HG03558 (cell line): ENCODE results near the gene HOXC12.

Experiments
- ATAC-seq: cut with Tn5 transposase; IDR thresholded peaks from one replicate; pipeline ENCODE4 v1.9.1; 2021; ENCODE audit warnings: moderate number of reproducible peaks; ENCODE audit not compliant: unreplicated experiment; ENCODE audit errors: extremely low read depth

The HOXC12 gene

DNA sequence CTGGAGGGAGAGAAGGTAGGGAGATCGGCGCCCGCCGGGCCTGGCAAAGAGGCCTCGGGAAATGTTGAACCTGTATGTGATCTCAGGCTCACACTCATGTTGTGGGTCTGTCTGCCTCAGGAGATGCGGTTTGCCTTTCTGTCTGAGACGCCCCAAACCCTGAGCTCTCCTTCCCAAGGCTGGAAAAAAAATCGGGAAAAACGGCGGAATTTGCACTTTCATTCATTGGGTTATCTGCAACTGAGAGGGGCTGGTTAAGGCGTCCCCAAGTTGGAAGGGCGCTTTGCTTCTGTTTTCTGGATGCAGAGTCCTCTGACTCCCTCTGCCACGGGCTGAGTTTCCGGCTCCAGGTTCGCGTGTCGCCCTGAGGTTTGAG lies 40.3 kb downstream of the HOXC12 start:
- ATAC-seq = no peak

DNA sequence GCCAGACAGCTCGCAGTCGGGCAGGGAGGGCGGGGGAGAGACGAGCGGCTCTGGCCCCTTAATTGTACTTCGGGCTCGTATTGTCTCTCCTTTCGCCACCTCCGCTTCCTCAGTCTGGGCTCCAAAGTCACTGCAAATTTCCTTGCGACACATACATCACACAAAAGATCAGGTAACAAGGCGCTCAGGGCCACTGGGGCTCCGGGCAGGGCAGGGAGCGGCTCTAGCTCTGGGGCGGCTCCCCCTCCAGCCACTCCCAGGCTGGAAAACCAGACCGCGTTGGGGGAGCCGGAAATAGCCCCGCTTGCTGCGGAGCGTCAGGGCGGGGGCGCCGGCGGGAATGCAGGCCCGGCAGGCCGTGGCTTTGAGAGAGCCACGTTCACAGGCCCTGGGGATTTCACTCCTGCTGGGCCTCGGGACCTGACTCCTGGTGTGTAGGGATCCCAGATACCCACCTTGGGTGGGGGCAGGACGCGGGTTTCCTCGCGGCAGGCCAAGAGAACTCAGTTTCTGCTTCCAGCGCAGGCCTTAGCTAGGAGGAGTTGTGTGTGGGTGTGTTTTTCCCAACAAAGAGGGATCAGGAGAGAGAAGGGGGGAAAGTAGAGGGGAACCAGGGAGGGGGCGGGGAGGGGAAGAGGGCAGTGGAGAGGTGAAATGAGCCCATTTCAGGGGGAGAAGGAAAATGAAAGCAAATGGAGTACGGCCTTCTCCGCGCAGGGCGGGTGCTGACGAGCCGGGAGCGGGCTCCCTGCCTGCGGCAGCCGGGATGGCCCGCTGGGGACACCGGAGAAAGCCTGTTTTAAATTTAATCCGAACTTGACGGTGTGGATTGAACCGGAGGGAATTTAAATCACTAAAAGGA lies 40.9 kb downstream of the HOXC12 start:
- ATAC-seq = no peak

DNA sequence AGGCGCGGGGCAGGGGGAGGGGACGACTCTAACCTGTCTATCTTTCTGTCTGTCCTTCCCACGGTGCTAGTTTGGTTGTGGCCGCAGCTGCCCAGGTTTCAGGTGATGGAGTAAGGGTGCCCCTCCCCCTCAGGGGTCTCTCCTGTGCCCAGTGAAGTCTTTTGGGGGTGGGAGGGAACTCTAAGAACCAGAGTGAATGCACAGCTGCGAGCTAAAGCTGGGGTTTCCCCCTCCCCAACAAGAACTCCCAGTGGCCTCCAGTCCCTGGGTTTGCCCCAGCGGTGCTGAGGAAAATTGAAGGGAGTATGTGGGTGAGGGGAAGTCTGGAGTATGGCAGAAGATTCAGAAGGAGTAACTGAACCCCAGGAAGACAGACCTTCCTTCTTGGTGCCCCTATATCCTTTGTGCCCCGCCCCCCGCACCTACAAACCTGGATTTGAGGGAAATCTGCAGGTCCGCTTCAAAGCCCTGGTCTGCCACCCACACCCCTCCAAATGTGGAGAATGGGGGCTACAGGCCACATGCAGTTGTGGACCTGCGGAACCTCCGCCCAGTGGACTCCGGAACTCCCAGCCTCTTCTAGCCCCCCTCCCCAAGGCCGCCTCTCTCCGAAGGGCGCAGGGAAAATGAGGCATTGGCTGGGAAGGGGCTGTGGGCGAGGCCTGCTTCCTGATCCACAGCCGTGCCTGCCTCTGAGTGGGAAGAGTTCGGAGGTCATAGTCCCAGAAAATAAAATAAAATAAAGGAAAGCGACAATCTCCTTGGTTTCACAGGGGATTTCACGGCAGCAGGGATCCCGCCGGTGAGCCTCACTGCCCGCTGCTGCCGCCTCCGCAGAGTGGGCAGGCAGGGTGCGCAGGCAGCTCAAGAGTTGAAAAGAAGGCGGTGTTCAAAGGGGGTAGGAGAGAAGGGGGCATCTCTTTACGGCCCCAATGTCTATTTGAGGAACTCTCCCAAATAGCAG lies 41.8 kb downstream of the HOXC12 start:
- ATAC-seq = no peak

DNA sequence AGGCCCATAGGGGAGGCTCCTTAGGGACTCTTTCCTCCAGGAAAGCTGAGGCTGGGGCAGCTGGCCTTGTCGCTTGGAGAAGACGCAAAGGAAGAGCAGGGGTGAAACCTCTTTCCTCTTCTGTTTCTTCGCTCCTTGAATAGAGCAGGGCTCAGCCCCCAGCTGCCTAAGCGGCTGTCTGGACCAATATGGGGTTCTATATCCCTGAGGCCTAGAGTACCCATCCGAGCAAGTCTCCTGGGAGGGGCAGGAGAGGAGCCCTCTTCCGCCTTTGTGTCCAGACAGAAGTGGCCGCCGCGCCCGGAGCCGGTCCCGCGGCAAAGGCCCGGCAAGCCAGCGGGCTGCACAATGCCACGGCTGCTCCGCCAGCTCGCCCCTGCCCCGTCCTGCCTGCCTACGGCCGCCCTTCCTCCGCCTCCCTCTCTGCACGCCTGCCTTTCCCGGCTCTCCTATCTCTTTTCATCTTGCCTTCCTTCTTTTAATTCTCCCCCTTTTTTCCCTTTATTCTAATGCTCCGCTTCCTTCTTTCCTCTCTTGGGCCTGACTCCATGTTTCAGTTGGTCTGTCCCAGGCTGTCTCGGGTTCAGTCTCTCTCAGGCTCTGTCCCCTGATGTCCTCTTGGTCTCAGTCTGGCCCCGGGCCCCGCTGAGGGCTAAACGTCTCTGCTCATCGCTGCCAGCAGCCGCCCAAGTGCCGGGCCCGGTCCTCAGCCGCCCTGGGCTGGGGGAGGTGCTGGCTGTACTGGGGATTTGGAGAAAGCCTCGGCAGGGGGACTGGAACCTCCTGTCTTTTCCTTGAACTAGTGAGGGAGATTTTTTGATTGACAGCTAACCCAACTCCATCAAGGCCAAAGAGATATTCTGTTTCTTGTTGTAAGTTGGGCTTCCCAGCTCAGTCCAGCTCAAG lies 42.8 kb downstream of the HOXC12 start:
- no peak for ATAC-seq

DNA sequence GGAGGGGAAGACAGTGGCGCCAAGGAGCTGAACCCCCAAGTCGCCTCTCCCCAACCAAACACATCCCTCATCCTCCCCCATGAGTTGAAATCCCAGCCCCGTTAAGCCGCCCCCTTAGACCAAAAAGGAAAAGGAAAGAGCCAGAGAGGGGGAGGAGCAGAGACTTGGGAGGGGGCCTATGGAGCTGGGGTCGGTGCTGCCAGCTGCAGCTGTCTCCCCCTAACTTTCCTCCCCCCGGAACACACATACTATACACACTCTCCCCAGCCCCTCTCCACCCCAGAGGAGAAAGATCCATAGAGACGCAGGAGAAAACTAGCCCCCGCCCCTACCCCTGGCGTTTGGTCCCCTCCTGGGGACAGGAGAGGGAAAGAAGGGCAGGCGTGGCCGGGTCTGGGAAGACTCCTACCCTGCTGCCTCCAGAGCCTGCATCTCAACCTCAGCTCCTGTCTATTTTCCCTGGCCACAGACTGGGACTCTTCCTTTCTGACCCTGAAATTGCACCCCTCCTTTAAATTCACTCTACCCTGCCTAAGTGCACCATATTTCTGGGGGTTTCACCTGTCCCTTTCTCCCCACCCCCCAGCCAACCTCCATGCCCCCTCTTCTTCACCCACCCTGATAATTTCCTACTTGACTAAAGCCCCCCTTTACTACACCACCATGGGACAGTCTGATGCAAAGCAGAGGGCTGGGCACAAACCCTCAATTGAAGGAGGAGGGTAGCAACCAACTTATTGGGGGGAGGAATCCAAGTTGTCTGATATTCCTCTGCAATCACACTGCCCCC lies 43.6 kb downstream of the HOXC12 start:
- ATAC-seq = no peak

DNA sequence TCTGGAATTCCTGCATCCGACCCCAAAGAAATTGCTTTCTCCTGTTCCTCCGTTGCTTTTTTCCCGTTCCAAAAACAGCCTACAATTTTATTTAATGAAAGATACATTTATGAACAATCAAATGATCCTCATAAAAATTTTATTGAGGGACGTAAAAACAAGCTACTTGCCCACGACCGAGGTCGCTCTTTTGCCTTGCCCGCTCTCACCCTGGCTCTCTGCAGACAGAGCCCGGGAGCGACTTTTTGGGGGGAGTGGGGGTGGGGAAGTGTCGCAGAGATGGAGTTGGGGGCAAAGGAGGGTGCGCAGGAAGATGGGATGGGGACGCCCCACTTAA lies 44.2 kb downstream of the HOXC12 start:
- ATAC-seq = no peak

DNA sequence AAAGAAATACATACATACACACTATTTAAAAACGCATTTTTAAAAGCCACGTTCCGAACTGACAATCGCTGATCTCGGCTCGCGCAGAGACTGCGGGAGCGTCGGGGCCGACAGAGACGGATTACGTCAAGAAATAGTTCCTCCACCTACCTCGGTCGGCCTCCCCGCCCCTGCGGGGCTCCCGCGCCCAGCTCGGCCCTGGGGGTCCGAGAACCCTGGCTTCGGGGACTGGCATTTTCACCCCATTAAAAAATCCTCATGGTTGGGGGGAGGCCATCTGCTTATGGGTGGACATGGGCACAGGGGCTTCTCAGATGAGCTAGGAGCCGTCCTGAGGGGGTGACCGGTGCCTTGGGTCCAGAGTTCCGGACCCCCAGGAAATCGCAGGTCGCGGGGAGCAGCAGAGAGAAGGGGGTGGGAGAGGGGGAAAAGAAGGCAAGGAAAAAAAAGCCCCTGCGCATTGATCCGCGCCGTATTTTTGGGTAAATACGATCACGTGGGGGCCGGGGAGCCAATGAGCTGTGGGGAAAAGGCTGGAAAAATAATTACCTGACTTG lies 44.9 kb downstream of the HOXC12 start:
- ATAC-seq = no peak

DNA sequence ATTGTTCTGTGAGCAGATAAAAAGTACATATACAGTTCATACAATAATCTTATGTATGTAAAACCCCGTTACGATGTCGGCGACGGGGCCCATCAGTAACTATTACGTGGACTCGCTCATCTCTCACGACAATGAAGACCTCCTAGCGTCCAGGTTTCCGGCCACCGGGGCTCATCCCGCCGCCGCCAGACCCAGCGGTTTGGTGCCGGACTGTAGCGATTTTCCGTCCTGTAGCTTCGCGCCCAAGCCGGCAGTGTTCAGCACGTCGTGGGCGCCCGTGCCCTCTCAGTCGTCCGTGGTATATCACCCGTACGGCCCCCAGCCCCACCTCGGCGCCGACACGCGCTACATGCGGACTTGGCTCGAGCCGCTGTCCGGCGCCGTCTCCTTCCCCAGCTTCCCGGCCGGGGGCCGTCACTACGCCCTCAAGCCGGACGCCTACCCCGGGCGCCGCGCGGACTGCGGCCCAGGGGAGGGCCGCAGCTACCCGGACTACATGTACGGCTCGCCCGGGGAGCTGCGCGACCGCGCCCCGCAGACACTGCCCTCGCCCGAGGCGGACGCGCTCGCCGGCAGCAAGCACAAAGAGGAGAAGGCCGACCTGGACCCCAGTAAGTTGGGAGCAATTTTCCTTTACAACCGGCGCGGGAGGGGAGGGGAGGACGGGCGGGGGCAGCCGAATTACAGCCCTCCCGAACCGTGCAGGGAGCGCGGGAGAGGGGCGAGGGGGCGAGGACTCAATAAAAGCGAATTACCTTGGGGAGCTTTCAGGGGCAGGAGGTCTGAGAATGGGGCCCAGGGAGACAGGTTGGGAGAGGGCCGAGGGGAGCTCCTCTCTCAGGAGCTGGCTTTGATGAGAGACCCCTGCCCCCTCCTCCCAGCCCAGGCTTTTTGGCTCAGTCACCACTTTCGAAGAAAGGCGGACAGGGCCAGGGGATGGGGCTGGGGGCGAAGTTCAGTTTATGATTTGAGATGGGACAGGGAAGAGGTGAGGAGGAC lies 45.7 kb downstream of the HOXC12 start, which contains the start of gene HOXC9:
Gene HOXC9, plus strand, starts transcription at position 46 of the 999 bp plus-strand sequence. Its CDS starts 28 bp downstream, at position 74.
- no peak for ATAC-seq

DNA sequence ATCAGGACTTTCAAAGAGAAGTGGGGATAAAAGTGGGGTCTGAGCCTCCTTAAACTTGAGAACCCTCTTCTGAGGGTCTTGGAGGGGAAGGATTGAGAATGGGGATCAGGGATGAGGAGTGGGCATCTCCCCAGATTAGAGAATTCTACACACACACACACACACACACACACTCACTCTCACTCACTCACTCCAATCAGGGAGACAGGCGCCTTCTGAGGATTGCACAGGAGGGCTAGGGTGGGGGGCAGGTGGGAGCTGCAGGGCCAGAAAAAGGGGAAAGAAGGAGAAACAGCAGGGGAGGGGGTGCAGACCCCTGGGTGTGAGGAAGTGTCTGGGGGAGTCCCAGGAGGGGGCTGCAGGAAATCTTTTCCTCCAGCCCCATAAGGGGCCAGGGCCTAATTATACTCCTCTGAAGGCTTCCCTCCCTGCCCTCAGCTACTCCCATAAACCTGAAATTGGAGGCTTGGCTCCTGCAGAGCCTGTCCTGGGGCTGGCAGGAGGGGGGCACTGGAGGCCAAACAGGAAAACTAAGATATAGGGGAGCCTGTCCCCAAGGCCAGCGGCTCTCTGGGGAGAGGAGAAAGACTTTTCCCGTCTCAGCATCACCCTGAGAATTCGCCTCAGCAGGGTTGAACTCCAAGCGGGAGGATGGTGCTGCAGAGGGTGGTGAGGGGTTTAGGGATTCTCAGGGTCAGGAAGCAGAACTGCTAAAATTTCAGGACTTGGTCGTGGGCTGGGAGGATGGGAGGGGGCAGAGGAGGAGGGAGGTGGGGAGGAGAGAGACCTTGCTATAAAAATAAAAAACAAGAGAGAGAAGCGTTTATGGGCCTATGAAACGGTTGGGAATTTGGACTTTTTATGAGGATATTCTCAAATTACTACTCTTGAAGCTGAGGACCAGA lies 46.8 kb downstream of the HOXC12 start:
- ATAC-seq = no peak

DNA sequence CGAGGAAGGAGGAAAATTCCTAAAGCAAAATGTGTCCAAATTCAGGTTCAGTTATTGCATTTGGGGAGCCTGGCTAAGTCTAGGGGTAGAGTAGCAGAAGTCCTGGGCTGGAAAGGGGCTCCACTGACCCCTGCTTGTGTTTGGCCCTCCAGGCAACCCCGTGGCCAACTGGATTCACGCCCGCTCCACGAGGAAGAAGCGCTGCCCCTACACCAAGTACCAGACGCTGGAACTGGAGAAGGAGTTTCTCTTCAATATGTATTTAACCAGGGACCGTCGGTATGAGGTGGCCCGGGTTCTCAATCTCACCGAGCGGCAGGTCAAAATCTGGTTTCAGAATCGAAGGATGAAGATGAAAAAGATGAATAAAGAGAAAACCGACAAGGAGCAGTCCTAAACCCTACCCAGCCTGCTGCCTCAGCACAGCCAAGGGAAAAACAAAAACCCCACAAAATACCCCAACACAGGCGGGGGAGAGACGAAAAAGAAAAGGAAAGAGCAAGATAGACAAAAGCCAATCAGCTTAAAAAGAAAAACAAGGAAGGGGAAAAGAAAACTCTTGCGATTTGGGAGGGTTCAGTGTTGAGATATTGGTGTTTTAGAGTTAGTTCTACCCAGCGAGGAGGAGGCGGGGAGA lies 47.7 kb downstream of the HOXC12 start:
- no peak for ATAC-seq

DNA sequence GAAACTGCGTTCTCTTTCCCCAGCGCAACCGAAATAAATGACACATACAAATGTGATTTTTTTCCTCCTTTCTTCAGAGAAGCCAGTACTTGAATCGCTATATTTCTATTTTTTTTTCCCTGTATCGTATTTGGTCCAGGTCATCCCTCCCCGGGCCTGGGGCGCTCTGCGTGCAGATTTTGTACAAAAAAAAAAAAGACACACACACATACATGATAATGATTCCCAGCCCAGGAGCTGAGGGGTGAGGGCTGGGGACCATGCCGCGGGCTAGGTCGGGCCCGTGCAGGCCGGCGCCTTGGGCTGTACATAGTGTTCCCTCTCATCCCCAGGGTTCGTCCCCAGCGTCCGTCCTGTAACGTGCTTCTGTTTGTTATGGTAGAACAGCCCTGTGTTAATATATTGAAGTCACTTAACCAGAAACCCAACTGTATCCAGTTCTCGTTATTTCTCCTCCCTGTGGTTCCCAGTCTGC lies 48.2 kb downstream of the HOXC12 start:
- ATAC-seq = no peak

DNA sequence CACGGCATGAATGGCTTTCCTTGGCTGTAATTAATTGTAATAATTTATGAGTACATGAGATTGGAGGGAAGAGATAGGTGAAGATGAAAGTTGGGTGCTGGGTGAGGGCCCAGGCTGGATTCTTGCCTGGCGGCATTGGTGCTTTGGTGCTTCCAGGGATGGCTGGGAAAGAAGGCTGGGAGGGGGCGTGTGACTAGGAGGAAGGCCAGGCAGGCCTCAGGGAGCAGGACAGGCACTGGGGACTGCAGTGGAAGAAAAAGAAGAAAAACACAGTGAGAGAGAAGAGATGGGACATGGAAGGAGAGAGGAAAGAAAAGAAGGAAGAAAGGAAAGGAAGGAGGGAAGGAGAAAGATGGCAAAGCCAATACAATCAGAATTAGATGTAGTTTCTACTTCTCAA lies 48.9 kb downstream of the HOXC12 start:
- ATAC-seq = no peak

DNA sequence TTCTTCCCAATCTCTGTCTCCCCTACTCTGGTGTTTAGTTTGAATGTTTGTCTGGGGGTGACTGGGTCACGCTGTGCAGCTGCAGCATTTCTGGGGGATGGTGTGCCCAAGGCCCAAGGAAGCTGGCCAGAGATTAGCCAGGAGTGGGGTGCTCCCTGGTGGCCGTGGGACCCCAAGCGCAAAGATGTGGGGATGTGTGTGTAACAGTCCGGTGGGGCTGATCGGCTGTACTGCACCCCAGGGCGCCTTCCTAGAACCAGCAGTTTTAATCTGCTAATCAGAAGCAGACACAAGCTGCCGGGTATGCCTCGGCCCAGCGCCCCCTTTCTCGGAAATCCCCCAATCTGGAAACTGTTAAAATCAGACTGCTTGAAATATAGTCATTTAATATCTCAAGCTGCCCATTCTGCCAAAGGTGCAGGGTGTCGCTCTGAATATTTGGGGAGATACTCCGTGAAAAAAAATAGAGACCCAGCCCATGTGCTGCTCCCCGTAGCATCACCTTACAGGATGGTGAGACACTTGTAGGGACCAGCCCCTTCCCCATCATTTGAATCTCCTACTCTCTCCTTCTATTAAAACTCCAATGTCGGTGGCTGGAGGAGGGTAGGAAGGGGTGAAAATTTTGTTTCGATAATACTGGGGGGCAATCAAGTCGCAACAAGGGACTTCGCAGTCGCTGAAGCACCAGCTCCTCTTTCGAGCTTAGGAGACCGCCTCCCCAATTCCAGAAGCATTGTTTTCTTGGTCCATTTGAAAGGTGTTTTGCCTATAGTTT lies 49.5 kb downstream of the HOXC12 start:
- ATAC-seq = no peak

DNA sequence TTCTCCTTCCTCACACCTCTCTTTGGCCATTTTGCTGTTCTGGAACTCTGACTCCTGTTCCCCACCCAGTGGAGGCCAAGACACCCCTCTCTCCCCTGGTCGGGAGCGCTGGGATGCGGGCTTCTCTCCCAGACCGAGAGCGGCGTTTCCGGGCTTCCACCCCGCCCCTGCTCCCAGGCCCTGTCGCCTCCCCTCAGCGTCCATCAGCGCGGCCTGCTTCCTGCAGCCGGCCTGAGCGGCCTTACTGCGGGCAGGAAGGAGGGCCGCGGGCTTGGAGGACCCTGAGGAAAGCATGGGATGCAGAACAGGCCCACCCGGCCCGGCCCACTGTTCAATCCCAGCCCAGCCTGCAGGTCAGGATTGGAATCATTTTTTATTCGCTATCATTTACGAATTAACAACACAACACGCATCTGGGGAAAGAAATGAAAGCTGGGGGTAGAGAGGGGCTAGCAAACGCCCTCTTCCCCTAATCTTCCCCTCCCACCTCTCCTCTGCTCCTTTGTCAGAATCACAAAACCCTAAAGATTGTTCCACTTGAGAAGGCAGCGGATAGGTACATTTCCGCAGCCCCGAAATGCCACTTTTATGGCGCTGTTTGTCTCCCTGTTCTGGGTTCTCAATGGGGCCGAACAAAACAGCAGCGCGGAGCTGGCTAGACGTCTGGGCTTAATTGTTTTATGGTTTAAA lies 50.3 kb downstream of the HOXC12 start:
- no peak for ATAC-seq

DNA sequence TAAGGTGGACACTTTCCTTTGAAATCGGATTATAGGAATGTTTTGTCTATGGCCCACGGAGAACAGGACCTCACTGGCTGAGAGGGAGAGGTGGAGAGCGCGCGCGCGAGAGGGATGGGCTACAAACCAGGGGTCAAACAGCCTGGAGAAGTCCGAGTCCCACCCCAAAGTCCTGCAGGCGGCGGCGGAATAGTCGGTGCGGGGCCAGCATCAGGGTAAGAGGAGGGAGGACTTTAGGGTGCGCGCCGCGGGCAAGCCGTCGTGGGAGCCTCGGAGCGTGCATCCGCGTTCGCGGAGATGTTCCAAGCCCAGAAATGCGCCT lies 50.8 kb downstream of the HOXC12 start:
- ATAC-seq = no peak
